Transverse colon (tissue), 3 donors: Measurements from ENCODE around the gene CCDC88C.

ENCODE experiments used
- EP300 ChIP-seq: sonication (generic); formaldehyde crosslinking; IDR thresholded peaks from one replicate; pipeline ENCODE4 v1.6.1; 2017; ENCODE audit warnings: antibody characterized with exemption, low read depth
- TF ChIP-seq, protein P1 (sequence below), 5 experiments: fragments of 200-600 bp in 3 of 5; fragments of 450-650 bp in 2 of 5; sonication (generic) in 3 of 5; IDR thresholded peaks; 1 replicate in 2 of 5; 2 replicates in 3 of 5; pipeline ENCODE4 v1.5.1; 2016 to 2017; ENCODE audit warnings: antibody characterized with exemption in 5 of 5, inconsistent platforms in 3 of 5, mild to moderate bottlenecking in 2 of 5, moderate library complexity in 1 of 5

DNA sequence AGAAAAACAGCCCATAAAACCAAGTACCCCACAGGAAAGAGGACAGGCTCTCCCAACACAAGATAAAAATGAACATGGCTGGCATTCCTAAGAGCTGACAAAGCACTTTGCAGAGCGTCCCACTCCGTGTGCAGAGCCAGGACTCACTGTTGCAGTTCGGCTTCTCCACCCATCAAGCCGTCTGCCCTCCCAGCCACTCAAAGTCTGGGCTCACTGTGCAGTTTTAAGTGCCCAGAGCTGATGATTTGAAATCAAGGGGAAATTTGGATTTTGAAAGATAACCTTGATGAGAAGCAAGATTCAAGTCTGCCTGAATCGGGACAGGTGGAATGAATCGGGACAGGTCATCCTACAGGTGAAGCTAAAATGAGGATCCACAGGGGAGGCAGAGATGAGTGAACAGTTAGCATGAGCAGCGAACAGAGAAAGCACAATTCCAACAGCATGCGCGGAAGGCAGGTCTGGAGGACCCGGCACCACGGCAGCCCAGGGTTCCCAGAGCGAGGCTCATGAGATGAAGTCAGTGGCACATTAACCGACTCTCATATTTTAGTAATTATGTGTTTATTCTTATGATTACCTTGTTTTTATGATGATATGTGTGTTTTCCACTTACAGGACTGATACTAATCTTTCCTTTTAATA, 133.4 kb downstream of the CCDC88C start:
- TF ChIP-seq, protein P1, sequence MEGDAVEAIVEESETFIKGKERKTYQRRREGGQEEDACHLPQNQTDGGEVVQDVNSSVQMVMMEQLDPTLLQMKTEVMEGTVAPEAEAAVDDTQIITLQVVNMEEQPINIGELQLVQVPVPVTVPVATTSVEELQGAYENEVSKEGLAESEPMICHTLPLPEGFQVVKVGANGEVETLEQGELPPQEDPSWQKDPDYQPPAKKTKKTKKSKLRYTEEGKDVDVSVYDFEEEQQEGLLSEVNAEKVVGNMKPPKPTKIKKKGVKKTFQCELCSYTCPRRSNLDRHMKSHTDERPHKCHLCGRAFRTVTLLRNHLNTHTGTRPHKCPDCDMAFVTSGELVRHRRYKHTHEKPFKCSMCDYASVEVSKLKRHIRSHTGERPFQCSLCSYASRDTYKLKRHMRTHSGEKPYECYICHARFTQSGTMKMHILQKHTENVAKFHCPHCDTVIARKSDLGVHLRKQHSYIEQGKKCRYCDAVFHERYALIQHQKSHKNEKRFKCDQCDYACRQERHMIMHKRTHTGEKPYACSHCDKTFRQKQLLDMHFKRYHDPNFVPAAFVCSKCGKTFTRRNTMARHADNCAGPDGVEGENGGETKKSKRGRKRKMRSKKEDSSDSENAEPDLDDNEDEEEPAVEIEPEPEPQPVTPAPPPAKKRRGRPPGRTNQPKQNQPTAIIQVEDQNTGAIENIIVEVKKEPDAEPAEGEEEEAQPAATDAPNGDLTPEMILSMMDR (IDR thresholded peaks at IDR 0.05): no peak
- no peak for TF ChIP-seq EP300
